ENCODE results near the gene CXCL6.

CXCL6 gene

GRCh38 chr4:73869130-73870055, 32.9 kb downstream of the CXCL6 start, which contains the start of gene CXCL1:
TSS of gene CXCL1 (plus strand) at chr4:73869393. CDS start at chr4:73869471, 78 bp downstream.
- no peak for DNase-seq

GRCh38 chr4:73870260-73870659, 33.8 kb downstream of the CXCL6 start:
- DNase-seq = no peak

- DNase-seq = no peak
Measured at GRCh38 chr4:73870768-73871167, 34.3 kb downstream of the CXCL6 start.

- no peak for DNase-seq
Measured at GRCh38 chr4:73871511-73872310, 35.2 kb downstream of the CXCL6 start.

GRCh38 chr4:73872316-73873108, 36.0 kb downstream of the CXCL6 start:
- DNase-seq = no peak

GRCh38 chr4:73874386-73874785, 37.9 kb downstream of the CXCL6 start:
- no peak for DNase-seq

DNA sequence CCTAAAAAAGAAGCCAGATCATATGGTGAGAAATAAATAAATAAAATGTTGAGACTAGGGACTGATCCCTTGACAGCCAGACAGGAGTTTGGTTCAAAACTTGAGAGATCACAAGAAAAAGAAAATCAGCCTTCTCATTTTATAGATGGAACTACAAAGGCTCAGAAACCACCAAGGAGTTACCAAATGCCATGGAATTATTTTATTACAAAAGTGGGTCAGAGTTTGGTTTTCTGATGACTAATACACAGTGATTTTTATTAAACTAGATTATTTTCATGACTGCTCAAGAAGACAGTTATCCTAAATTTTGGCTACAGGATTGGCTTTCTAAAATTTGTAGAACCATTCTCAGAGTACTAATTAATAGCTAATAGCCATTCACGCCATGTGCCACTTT, 38.9 kb downstream of the CXCL6 start:
- DNase-seq = no peak

DNA sequence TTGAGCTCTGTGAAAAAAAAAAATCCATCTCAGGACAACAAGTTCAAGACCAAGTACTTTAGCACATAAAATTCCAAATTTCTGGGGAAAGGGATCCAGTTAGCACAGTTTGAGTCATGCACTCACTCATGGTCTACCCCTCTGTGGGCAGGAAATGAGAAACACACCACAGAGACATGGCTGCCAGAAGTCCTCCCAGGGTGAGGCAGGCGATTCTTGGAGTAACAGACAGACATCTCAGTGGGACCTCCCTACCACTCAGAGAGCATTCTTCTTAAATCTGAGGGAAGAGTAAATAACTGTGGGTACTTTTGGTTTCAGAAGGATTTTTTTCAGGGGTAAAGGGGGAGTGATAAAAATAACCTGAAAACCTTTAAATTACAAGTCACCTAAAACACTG, 46.8 kb downstream of the CXCL6 start:
- DNase-seq = peak; percentile 6

GRCh38 chr4:73885574-73886267, 49.2 kb downstream of the CXCL6 start:
- no peak for DNase-seq

Measured in RPMI8226 (cell line).